ENCODE results near the gene MOB4.
"Not testable (repeated sequence)": the region's sequence is repeated elsewhere in the genome, so short reads cannot be mapped to it uniquely, and the experiment has no call there.

Gene MOB4

DNA sequence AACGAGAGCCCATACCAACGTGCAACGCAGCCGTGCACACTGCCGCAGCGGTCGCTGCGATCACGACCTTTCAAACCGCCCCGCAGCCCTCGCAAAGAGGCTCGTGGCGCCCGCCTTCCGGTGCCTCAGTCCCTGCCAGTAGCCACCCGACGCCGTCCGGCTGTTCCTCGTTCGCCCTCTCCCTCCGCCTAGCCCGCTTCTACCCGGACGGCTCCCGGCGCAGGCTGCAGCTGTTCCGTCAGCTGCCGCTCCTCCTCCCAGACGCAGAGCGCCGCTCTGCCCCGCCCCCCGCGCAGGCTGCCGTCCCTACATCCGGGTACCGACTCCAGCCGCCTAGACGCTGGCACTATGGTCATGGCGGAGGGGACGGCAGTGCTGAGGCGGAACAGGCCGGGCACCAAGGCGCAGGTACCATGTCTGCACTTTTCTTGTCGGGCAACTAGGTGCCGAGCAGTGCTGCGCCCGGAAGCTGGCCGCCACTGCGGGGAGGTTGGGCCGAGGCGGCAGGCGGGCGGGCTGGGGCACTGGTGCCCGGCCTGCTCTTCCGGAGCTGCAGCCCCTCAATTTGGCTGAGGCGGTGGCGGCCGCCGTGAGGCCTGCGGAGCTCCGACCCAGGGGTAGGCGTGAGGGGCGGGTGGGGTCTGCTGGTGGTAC lies at the start of gene MOB4:
TSS of gene MOB4 (plus strand) at position 328 of the 654 bp plus-strand sequence. CDS start at position 349, 21 bp downstream.
- peak; percentile 84 for DNase-seq

GRCh38 chr2:197472166-197472565 lies 43.7 kb upstream of the MOB4 start:
- DNase-seq = no peak

DNA sequence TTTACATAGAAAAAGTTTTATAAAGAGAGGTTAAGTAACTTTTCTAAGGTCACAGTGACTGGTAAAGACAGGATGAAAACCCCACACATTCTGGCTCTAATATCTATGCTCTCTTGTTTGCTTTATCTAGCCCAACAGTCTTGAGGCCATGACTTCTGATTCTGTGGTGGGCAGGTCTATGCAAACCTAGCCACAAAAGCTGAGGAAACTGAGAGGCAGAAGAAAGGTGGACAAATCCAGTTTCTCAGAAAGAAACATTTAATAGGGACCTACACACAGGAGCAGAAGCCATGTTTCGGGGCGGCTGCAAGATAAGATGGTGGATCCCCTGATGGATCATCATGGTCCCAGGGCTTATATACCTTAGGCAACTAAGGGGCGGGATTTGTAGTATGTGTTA lies 38.1 kb upstream of the MOB4 start:
- no peak for DNase-seq

DNA sequence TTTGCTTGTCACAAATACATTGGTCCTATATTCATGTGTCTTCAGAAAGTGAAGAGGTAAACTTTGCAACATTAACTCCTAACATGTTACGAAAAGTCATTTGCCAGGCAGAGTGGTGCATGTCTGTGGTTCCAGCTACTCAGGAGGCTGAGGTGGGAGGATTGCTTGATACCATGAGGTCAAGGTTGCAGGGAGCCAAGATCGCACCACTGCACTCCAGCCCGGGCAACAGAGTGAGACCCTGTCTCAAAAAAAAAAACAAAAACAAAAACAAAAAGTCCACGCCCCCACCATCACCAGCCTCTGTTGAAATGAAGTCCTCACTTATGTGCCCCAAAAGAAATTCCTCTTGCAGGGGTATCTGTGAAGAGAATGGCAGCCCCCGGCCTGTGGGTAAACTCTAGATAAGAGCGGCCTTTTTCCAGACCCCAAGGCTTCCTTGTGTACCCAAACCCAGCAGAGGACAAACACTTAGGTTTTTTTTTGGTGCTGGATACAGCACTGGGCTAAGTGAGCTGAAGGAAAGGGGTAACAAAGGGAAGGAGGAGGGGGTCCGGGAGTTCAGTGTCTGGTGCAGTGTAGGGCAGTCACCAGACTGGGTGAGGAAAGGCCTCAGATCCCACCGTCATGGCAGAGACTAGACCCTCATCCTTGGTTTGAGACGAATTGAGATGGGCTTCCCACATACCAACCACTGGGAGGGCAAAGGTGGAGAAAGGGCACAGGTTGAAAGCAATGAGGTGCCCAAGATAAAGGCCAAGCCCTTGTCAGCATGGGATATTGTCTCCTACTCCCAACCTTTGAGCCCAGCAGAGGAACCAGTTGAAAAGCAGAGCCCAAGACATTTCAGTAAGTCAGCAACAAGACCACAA lies 35.5 kb upstream of the MOB4 start:
- no peak for DNase-seq

GRCh38 chr2:197484248-197484647 lies 31.6 kb upstream of the MOB4 start:
- not testable (repeated sequence) for DNase-seq

- no peak for DNase-seq
Observed at GRCh38 chr2:197486175-197486574, 29.7 kb upstream of the MOB4 start.

DNA sequence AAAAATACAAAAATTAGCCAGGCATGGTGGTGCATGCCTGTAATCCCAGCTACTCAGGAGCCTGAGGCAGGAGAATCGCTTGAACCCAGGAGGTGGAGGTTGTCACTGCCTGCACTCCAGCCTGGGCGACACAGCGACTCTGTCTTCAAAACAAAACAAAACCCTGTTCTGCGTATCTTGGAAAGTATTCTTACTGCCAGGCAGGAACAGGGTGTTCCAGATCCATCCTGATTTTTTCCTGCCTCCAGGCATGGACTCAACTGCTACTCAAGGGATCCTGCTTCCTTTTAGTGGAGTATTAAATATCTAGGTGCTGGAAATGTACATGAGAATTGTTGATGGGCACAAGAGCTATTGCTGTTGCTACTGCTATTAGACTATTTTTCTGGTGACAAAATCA lies 28.5 kb upstream of the MOB4 start:
- no peak for DNase-seq

GRCh38 chr2:197495433-197496134 lies 20.3 kb upstream of the MOB4 start:
- no peak for DNase-seq

DNA sequence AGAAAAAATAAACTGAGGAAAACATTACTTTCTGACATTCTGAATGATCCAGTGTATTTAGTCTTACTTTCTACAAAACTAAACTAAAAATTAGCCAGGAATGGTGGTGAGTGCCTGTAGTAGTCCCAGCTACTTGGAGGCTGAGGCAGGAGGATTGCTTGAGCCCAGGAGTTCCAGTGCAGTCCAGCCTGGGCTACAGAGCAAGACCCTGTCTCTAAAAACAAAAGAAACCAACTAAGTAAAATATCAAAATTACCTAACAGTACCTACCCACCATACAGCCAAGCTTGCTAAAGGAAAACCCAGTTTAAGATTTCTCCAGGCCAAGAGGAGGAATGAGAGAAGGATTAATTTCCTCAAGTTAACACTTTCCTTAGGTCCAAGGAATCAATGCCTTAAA lies 19.2 kb upstream of the MOB4 start:
- DNase-seq = no peak

DNA sequence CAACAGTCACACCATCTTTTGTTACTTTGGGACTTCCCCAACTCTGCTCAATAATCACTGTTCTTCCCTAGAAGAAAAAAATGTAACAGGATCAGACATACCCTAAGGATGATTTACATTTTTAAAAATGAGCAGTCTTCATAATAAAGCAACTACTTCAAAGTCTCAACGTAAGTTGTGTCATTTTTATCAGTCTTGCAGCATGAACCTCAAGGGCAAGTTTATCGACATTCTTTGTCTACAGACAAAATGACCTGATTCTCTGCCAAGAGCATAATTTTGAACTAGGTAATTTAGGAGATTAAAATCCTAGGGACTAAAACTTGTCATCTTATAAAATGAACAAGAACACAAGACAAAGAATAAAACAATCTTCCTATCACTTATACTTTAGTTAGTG lies 18.5 kb upstream of the MOB4 start:
- no peak for DNase-seq

GRCh38 chr2:197498235-197498936 lies 17.5 kb upstream of the MOB4 start:
- no peak for DNase-seq

- DNase-seq = peak; percentile 20
Observed at GRCh38 chr2:197498937-197499593, 16.8 kb upstream of the MOB4 start.

GRCh38 chr2:197499594-197500502 lies 16.0 kb upstream of the MOB4 start, which contains the start of the genes HSPD1 and HSPE1:
TSS of gene HSPD1 (minus strand) at chr2:197499840. CDS start at chr2:197498848, 992 bp downstream.
TSS of gene HSPE1 (plus strand) at chr2:197500379. CDS start at chr2:197500437, 58 bp downstream.
- DNase-seq = peak; percentile 97

GRCh38 chr2:197500503-197501131 lies 15.2 kb upstream of the MOB4 start:
- no peak for DNase-seq

- DNase-seq = no peak
Observed at GRCh38 chr2:197502201-197502600, 13.7 kb upstream of the MOB4 start.

- no peak for DNase-seq
Observed at GRCh38 chr2:197502685-197503084, 13.2 kb upstream of the MOB4 start.

DNA sequence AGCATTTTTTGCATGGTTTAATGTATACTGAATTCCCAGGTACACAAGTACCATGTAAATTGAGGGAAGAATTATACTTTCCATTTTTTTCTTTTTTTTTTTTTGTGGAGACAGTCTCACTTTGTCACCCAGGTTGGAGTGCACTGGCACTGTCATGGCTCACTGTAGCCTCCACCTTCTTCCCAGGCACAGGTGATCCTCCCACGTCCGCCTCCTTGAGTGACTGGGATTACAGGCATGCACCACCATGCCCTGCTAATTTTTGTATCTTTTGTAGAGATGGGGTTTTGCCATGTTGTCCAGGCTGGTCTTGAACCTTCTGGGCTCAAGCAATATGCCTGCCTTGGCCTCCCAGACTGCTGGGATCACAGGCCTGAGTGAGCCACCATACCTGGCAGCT lies 11.9 kb upstream of the MOB4 start:
- DNase-seq = no peak

GRCh38 chr2:197504512-197504911 lies 11.4 kb upstream of the MOB4 start:
- no peak for DNase-seq

DNA sequence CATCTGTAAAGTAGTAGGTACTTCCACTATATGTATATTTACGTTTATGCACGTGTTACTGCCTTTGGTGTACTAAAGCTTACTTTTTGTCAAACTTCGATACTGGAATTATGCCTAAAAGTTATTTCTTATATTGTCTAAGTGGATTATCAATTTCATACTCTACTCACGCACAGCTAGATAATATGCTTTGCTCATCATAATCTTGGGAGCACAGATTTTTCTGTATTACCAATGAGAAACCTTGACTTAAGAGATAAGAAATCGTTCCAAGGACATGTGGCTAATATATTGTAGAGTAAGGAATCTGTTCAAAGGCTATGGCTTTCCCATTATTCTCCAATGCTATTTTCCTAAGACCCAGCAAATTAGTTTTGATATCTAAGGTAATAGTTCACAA lies 9.2 kb upstream of the MOB4 start:
- no peak for DNase-seq

DNA sequence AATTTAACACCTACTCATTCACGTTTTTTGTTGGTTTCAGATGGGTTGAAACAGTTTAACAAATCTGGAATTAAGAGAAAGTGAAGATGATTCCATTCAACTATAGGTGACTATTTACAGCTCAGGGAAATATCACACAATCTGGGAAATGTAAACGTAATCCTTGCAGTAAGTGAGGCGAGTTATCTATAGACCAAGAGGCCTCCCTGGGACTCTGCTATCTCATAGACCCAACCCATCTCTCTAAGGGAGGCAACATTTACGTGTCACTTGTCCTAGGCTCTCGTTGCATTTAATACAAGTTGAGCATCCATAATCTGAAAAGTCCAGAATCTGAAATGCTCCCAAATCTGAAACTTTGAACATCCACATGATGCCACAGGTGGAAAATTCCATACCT lies 2.0 kb upstream of the MOB4 start:
- DNase-seq = no peak

DNA sequence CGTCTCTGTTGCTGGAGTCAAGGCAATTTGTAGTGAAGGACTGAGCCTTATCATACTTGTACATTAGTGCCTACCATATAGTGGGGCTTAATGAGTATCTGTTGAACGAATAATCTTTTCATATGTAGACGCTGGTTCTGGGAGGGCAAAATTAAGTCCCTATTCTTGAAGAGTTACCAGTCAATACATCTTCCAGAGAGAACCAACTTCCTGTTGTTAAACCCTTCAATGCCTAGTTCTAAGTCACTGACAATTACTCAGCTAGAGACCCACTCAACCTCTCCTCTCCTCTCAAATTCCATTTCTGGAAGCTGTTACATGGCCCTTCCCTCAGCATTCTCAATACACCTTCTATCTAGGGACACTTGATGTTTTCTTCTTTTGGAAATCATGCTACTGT lies 1.1 kb upstream of the MOB4 start:
- no peak for DNase-seq

Measured in NCI-H1092 (cell line).